HuH-7 (cell line): ENCODE results near the gene MCM10.
"Not testable (repeated sequence)": the region's sequence is repeated elsewhere in the genome, so short reads cannot be mapped to it uniquely, and the experiment has no call there.

ENCODE experiments used
- DNase-seq: peaks from one replicate; pipeline ENCODE4 v3.0.0; 2011; ENCODE audit warnings: low spot score

Gene MCM10

GRCh38 chr10:13160934-13161856 is at the start of gene MCM10:
Gene MCM10, plus strand, starts transcription at chr10:13161558. Its CDS starts 2,645 bp downstream, at chr10:13164203.
- peak; percentile 97 for DNase-seq

- no peak for DNase-seq
These were observed 47.8 kb upstream of the MCM10 start for GRCh38 chr10:13113544-13113943.

GRCh38 chr10:13115832-13116803 is 45.2 kb upstream of the MCM10 start:
- DNase-seq, result peak; percentile 21

- DNase-seq, result no peak
These were observed 43.2 kb upstream of the MCM10 start for GRCh38 chr10:13117841-13118783.

- no peak for DNase-seq
These were observed 42.5 kb upstream of the MCM10 start for GRCh38 chr10:13118784-13119410.

- no peak for DNase-seq
These were observed 40.4 kb upstream of the MCM10 start for GRCh38 chr10:13120786-13121499.

- no peak for DNase-seq
These were observed 39.9 kb upstream of the MCM10 start for GRCh38 chr10:13121500-13121854.

- no peak for DNase-seq
These were observed 24.7 kb upstream of the MCM10 start for GRCh38 chr10:13136651-13137050.

- no peak for DNase-seq
These were observed 22.2 kb upstream of the MCM10 start for GRCh38 chr10:13139150-13139549.

GRCh38 chr10:13139676-13140075 is 21.7 kb upstream of the MCM10 start:
- DNase-seq, result no peak

- DNase-seq, result no peak
These were observed 20.6 kb upstream of the MCM10 start for GRCh38 chr10:13140627-13141190.

- no peak for DNase-seq
These were observed 17.6 kb upstream of the MCM10 start for GRCh38 chr10:13143766-13144165.

GRCh38 chr10:13144814-13145213 is 16.5 kb upstream of the MCM10 start:
- no peak for DNase-seq

GRCh38 chr10:13146379-13146778 is 15.0 kb upstream of the MCM10 start:
- no peak for DNase-seq

GRCh38 chr10:13147161-13147560 is 14.2 kb upstream of the MCM10 start:
- no peak for DNase-seq

GRCh38 chr10:13152296-13152695 is 9.1 kb upstream of the MCM10 start:
- DNase-seq, result no peak

GRCh38 chr10:13155860-13156259 is 5.5 kb upstream of the MCM10 start:
- not testable (repeated sequence) for DNase-seq

GRCh38 chr10:13158401-13158800 is 3.0 kb upstream of the MCM10 start:
- peak; percentile 27 for DNase-seq

GRCh38 chr10:13161857-13162271 is 506 bp downstream of the MCM10 start:
- peak; percentile 23 for DNase-seq

GRCh38 chr10:13163859-13164258 is 2.5 kb downstream of the MCM10 start:
- DNase-seq, result no peak
